ENCODE measurements around the gene CALR3.

DNA sequence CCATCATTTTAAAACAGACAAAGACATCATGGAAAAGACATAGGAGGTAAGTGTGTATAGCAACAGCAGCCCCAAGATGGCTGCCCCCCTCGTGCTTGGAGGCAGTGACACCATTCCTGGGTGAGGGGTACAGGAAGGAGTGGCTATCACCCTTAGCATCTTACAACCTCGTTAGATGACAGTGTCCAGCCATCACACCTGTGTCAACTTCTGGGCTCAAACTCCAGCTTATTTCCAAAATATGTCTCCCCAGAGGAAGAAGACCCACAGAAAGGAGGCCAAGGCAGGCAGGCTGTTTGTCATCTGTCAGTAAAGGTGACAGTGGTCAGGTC, 51.7 kb downstream of the CALR3 start:
- TF ChIP-seq EZH2phosphoT487 (IDR thresholded peaks at IDR 0.05; ENCODE audit: borderline replicate concordance, low read length), result no peak
- TF ChIP-seq, protein P1, sequence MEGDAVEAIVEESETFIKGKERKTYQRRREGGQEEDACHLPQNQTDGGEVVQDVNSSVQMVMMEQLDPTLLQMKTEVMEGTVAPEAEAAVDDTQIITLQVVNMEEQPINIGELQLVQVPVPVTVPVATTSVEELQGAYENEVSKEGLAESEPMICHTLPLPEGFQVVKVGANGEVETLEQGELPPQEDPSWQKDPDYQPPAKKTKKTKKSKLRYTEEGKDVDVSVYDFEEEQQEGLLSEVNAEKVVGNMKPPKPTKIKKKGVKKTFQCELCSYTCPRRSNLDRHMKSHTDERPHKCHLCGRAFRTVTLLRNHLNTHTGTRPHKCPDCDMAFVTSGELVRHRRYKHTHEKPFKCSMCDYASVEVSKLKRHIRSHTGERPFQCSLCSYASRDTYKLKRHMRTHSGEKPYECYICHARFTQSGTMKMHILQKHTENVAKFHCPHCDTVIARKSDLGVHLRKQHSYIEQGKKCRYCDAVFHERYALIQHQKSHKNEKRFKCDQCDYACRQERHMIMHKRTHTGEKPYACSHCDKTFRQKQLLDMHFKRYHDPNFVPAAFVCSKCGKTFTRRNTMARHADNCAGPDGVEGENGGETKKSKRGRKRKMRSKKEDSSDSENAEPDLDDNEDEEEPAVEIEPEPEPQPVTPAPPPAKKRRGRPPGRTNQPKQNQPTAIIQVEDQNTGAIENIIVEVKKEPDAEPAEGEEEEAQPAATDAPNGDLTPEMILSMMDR (IDR thresholded peaks at IDR 0.05; ENCODE audit: low read depth, low read length, poor library complexity, severe bottlenecking), result no peak
